ENCODE data around the gene FAHD1.
"Not testable (repeated sequence)": the region's sequence is repeated elsewhere in the genome, so short reads cannot be mapped to it uniquely, and the experiment has no call there.

Gene FAHD1

DNA sequence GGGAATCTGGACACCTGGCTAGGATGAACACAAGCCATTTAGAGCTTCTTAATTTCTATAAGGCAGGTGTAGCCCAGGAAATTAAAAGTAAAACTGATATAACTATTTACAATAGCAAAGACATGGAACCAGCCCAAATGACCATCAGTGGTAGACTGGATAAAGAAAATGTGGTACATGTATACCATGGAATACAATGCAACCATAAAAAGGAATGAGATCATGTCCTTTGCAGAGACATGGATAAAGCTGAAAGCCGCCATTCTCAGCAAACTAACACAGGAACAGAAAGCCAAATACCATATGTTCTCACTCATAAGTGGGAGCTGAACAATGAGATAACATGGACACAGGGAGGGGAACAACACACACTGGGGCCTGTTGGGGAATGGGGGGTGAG lies 19.4 kb downstream of the FAHD1 start:
- no peak for DNase-seq (ENCODE audit: low read depth)

DNA sequence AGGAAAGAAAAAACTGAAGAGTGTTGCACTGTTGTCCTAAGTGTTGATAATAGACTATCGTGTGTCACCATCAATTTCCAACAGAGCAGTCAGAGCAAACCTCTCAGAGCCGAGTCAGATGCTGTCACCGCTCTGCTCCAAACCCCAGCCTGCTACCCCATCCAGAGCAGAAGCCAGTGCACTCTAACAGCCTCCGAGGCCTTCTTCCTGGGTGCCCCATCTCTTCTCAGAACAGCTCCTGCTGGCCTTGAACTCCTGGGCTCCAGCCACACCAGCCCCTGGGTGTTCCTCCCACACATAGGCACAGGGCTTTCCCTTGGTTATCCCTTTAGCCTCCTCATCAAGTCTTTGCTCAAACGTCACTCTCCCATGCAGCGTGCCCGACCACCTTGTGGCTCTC lies 24.0 kb downstream of the FAHD1 start:
- no peak for DNase-seq (ENCODE audit: low read depth)

DNA sequence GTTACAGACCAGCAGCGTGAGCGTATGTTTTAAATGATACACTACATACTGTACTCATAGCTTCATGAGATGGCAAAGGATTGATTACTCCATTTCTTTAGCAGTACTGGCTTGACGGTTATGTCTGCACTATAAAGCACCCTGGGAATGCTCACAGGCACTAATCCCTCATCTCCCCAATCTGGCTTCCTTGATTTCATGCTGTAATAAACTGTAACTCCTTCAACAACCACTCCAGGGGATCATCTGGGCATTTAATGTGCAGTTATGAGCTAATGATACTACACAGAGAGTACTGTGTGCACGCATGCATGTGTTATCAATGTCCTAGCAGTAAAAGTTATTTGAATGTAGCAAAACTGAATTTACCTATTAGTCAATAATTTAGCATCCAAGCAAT lies 24.8 kb downstream of the FAHD1 start:
- no peak for DNase-seq (ENCODE audit: low read depth)

DNA sequence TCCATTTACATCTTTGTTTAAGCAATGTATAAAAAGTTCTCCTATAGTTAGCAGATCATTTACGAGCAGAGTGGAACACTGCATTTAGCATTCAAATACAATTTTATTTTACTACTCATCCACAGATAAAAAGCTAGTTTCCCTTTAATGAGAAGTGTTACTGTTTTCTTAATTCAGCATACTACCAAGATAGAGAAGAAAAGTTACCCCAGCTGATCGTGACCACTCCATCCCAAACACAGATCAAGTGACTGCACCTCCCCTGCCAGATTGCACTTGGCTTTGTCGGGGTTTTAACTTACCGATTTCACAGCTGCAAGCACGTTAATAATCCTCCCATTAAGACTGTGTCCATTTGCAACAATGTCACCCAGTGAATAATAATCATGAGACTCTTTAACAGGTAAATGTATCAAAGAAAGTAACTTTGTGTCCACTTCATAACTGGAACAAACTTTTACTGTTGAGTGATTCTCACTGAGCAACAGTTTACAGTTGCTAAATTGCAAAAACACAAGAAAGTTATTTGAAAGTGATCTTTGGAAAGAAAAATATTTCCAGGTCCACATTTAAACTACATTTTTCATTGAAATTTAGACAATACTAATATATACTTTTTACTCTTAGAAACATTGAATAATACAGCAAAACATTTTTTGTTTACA lies 30.6 kb downstream of the FAHD1 start:
- DNase-seq (ENCODE audit: low read depth): no peak

DNA sequence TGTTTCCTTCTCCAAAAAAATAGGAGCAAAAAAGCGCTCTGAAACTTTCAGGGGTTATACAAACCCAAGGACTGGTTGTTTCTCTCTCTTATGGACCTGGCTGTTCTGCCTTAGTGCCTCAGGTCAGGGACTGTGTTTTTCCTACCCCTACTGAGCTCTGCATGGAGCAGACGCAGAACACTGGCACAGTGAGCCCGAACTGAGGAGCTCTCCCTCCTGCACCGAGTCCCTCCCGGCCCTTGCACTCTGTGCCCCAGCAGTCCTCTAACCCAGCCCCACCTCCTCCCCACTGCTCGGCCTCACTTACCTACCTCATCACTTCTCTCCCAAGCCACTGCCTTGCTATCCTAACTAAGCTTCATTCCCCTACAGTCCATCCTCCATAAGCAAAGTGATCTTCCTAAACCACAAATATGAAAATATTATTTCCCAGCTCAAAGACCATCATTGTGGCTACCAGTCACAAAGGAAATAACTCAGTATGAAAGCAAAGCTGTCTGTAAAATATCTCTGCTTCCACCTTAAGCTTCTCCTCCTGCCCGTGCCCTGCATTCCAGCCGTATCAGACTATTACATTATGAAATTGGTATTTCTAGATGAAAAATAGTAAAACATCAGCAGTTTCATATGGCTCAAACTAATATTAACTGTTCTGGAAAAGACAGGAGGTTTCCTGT lies 31.3 kb downstream of the FAHD1 start:
- peak; percentile 28 for DNase-seq (ENCODE audit: low read depth)

DNA sequence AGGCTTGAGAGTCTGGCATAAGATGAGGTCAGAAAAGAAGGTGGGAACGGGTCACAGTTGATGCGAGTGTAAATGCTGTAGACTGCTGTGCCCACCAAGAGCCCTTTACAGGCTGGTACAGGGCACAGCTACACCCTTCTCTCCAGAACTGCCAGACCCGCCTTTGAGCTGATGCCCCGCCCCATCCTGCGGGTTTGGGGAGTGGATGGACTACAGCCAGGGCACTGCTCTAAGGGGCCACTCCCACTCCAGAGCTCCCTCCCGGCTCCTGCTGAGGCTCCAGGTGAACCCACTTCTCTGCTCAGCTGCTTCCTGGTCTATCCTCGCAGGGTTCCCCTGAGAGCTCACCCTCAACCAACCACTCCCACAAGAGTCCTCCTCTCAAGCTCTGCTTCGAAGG lies 32.6 kb downstream of the FAHD1 start:
- no peak for DNase-seq (ENCODE audit: low read depth)

DNA sequence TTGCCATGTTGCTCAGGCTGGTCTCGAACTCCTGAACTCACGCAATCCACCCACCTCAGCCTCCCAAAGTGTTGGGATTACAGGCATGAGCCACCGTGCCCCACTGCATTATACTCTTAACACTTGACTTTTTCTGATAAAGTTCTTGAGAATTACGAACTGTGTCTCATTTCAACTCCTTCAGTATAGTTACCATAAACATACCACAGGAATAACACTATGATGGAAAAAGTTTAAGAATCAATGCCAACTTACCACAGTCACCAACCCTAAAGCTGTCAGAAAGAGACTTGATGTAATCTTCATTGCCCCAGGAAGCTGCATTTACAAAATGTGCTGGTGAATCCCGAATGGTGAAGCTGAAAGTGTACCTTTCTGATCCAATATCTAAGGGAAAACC lies 34.7 kb downstream of the FAHD1 start:
- no peak for DNase-seq (ENCODE audit: low read depth)

DNA sequence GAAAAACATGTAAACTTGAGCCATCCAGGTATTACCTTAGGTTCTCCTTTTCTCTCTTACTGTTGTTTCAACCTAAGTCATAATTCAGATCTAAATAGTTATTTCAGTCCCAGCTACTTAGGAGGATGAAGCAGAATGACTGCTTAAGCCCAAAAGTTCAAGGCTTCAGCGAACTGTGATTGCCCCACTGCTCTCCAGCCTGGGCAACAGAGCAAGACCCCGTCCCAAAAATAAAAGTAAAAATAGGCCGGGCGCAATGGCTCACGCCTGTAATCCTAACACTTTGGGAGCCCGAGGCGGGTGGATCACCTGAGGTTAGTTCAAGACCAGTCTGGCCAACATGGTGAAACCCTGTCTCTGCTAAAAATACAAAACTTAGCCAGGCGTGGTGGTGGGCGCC lies 35.4 kb downstream of the FAHD1 start:
- DNase-seq (ENCODE audit: low read depth): no peak

DNA sequence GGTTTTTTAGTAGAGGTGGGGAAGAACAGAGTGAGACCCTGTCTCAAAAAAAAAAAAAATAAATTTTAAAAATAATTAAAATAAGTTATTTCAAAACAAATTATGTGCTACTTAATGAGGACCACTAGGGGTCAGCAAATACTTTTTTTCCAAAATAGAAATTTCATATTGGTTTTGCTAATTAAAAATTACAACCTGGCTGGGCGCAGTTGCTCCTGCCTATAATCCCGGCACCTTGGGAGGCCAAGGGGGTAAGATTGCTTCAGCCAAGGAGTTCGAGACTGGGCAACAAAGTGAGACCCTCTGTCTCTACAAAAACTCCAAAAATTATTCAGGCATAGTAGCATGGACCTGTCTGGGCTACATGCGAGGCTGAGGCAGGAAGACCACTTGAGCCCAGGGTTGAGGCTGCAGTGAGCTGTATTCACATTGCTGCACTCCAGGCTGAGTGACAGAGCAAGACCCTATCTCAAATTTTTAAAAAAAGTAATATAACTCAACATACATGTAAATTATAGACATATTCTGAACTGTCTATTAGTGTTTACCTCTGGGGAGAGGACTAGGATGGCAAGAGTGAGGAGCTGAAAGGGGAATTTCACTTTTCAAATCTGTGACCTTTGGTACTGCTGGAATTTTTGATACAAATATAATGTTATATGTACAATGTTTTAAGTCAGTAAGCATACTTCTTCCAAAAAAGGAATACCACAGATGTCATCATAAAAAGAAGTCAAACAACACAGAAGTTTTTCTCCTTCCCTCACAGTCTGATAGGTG lies 36.9 kb downstream of the FAHD1 start:
- DNase-seq (ENCODE audit: low read depth): peak; percentile 23

DNA sequence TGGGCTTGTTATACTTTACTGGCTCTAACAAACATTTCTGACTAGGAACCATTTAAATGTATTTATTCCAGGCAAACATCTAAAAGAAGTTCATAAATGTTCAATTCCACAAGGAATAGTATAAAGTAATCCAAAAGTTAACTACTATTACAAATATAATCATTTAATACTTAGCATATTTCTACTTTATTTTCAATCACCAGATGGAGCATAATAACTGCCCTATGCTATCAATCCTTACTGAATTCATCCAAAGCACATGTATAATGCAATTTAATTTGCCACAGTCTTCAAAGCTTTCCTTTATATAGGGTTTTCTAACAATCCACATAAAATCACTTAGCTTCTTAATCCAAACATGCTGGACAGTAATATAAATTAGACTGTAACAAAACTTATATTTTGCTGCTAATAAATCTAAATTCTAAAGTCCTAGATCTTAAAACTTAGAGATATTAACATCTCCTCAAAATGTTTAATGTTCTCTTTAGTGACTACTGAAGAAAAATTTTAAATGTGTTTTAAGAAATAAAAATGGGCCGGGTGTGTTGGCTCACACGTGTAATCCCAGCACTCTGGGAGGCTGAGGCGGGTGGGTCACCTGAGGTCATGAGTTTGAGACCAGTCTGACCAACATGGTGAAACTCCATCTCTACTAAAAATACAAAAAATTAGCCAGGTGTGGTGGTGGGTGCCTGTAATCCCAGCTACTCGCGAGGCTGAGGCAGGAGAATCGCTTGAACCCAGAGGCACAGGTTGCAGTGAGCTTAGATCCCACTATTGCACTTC lies 39.1 kb downstream of the FAHD1 start:
- DNase-seq (ENCODE audit: low read depth): no peak

DNA sequence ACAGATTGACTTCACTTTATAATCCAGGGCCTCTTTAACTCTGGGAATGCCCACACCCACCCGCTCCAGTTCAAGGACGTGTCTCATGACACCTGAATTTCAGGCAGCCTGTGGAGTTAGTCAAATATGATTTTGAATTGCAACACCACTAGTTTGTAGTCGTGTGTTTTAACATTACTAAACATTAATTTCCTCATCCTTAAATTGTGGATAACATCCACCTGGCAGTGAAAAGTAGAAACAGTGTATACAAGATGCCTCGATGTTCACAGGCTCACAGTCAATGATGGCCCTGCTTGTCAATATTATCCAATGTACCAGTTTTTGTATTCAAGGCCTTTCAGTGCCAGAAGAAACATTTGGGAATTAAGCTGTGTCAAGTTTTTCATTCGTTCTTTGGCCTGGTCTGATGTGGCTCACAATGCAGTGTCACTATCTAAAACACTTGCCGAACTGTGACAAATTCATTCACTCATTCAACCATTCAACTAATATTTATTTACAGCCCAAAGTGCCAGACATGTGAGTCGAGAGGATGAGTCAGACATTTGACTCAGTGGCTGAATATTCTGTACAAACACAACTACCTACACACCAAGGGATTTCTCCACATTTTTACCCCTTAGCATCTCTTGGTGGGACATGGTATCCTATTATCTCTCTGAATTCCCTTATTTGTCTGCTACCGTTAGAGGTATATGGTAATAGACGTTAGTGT lies 43.5 kb downstream of the FAHD1 start:
- DNase-seq (ENCODE audit: low read depth): peak; percentile 88

DNA sequence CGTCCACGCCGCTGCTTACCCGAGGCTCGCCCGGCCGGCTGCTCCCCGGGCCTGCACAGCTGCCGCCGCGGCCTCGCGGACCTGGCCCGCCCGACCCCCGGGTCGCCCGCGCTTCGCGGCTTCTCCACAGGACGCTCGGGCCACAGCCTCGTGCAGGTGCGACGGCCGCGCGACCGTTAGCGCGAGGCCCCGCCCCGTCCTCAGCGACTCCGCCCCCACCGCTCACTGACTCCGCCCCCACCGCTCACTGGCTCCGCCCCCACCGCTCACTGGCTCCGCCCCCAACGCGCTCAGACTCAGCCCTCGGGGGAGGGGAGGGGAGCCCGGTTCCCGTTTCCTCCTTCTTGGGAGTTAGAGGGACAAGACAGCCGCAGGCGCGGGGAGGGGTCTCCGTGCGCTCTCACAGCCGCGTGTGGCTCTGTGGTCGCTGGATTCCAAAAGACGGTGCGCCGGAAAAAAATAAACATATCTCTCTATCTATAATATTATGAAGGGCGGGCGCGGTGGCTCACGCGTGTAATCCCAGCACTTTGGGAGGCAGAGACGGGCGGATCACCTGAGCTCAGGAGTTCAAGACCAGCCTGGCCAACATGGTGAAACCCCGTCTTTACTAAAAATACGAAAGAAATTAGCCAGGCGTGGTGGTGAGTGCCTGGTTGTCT lies 45.1 kb downstream of the FAHD1 start, which contains the start of gene MEIOB:
TSS of gene MEIOB (minus strand) at position 191 of the 662 bp plus-strand sequence. CDS start 3,989 bp downstream, outside the sequence.
- no peak for DNase-seq (ENCODE audit: low read depth)

DNA sequence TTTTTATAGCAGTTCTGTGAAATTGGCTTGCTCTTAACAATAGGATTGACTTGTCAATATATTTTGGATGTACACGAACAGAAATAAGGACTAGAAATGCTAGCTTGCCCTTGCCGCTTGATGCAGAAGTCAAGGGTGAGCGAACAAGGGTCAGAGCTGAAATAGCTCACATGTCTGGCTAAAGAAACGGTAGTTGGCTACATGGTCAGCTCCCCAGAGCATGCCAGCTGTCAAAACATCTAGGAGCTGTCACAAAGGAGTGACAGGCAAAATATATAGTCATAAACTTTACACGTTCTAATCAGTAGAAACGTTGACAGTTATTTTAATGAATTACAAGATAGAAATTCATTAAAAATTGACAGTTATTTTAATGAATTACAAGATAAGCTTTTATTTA lies 47.8 kb downstream of the FAHD1 start:
- DNase-seq (ENCODE audit: low read depth): no peak

DNA sequence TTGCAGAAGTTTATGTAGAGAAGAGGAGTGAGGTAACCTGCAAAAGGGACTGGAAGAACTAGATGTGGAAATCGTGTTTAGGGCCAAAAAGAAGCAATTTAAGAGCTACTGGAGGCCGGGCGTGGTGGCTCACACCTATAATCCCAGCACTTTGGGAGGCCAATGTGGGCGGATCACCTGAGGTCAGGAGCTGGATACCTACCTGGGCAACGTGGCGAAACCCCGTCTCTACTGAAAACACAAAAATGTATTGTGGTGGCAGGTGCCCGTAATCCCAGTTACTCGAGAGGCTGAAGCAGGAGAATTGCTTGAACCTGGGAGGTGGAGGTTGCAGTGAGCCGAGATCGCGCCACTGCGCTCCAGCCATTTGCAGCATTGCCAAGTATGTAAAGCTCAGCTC lies 49.1 kb downstream of the FAHD1 start:
- DNase-seq (ENCODE audit: low read depth): not testable (repeated sequence)

DNA sequence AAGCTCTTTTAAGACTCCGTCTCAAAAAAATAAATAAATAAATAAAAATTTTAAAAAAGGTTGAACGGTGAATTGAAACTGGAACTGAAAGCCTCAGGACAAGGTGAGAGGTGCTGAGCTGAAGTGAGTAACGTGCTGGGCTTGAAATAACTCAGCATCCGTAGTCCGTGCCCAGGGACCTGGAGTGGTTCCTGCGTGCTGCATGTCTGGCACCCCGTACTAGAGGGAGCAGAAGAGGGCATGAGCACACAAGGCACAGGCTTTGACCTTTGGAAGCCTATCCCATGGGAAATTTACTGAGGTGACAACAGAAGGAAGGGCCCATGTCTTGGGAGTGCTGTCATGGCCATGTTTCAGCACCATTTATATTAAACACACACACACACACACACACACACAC lies 49.5 kb downstream of the FAHD1 start:
- DNase-seq (ENCODE audit: low read depth): no peak

DNA sequence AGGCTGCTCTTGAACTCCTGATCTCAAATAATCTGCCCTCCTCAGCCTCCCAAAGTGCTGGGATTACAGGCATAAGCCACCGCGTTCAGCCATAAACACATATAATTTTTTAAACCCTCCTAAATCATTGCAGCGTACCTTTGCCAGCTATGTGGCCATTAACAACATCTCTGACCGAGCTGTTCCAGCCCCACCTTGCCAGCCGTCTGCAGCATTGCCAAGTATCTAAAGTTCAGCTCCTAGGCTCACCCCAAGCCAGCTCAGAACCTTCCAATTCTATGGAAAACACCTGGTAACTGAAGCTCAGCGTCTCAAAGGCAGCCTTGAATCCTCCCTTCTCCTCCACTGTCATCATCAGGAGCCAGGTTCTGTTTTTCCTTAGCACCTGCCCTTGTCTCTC lies 50.1 kb downstream of the FAHD1 start:
- no peak for DNase-seq (ENCODE audit: low read depth)

DNA sequence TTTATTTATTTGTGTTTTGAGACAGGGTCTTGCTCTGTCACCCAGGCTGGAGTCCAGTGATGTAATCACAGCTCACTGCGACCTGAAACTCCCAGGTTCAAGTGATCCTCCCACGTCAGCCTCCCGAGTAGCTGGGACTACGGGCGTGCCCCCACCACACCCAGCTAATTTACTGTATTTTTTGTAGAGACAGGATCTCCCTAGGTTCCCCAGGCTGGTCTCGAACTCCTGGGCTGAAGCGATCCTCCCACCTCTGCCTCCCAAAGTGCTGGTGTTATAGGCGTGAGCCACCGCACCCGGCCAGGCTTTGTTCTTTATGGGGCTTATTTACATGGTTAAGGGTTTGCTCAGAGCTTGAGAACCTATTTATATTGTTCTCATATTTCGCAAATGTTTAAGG lies 50.8 kb downstream of the FAHD1 start:
- no peak for DNase-seq (ENCODE audit: low read depth)

DNA sequence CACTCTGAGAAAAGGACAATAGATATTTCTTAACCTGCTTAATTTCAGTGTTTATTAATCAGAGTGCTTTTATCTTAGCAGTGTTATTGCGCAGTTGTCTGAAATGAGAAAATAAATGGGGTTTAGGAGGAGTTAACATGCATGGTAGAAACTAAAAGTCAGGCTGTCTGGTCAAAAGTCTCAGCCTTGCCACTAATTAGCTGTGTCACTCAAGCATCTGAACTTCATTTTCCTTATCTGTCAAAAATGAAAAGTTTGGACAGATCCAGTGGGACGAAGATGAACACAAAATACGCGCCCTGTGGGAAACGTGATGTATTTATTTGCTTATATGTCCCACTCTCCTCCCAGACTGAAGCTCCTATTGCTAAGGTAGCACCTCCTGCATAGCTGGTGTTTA lies 51.2 kb downstream of the FAHD1 start:
- no peak for DNase-seq (ENCODE audit: low read depth)

Measured in iris pigment epithelial cell (primary cell).